Activated CD4-positive, alpha-beta T cell treated with anti-CD3 and anti-CD28 coated beads for 24 hours (primary cell): Measurements from ENCODE around the gene ACTR3.
"Not testable (repeated sequence)": the region's sequence is repeated elsewhere in the genome, so short reads cannot be mapped to it uniquely, and the experiment has no call there.

Experiments
- DNase-seq, 2 donors: peaks; one replicate each; pipeline ENCODE4 v3.0.0-alpha.2; 2020; ENCODE audit warnings: low read depth in 2 of 2

Gene ACTR3

DNA sequence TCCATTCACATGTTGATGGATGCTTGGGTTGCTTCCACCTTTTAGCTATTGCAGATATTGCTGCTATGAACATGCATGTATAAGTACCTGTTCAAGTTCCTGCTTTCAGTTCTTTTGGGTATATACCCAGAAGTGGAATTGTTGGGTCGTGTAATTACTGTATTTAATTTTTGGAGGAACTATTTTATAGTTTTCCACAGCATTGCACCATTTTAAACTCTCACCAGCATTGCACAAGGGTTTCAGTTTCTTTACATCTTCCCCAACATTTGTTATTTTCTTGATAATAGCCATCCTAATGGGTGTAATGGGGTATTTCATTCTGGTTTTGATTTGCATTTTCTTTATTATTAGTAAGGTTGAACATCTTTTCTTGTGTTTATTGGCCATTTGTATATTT is 16.0 kb downstream of the ACTR3 start:
- no peak for DNase-seq

DNA sequence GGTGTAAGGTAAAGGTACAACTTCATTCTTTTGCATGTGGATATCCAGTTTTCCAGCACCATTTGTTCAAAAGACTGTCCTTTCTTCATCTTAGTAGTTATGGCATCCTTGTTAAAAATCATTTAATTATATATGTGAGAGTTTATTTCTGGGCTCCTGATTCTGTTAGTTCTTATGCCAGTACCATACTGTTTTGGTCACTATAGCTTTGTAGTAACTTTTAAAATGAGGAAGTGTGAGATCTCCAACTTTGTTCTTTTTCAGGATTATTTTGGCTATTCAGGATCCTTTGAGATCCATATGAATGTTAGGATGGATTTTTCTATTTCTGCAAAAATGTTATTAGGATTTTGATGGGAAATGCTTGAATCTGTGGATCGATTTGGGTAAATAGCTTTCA is 16.8 kb downstream of the ACTR3 start:
- DNase-seq = no peak

DNA sequence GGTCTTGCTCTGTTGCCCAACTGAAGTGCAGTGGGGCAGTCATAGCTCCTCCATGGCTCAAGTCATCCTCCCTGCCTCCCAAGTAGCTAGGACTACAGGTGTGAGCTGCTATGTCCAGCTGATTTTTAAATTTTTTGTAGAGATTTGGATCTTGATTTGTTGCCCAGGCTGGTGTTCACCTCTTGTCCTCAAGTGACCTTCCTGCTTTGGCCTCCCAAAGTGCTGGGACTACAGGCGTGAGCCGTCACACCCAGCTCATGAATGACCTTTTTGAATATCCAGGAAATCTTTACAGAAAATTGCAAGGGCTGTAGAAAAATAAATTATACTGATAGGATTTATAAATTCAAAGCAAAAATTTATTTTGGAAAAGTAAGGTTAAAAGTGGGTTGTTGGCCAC is 17.4 kb downstream of the ACTR3 start:
- no peak for DNase-seq

DNA sequence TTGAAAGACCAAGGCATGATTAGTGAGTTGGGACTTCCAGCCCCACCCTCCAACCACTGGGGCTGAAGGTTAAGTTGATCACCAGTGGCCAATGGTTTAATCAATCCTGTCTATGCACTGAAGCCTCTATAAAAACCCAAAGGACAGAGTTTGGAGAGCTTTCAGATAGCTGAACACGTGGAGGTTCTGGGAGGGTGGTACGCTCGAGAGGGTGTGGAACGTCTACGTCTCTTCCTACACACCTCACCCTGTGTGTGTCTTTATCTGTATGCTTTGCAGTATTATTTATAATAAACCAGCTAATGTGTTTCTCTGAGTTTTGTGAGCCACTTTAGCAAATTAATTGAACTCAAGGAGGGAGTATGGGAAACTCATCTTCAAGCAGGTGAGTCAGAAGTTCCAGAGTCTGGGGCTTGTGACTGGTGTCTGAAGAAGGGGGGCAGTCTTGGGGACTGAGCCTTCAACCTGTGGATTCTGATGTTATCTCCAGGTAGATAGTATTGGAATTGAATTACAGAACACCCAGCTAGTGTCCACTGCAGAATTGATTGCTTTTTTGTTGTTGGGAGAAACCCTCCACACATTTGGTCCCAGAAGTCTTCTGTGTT is 20.3 kb downstream of the ACTR3 start:
- peak; percentile 30 to 41 for DNase-seq

DNA sequence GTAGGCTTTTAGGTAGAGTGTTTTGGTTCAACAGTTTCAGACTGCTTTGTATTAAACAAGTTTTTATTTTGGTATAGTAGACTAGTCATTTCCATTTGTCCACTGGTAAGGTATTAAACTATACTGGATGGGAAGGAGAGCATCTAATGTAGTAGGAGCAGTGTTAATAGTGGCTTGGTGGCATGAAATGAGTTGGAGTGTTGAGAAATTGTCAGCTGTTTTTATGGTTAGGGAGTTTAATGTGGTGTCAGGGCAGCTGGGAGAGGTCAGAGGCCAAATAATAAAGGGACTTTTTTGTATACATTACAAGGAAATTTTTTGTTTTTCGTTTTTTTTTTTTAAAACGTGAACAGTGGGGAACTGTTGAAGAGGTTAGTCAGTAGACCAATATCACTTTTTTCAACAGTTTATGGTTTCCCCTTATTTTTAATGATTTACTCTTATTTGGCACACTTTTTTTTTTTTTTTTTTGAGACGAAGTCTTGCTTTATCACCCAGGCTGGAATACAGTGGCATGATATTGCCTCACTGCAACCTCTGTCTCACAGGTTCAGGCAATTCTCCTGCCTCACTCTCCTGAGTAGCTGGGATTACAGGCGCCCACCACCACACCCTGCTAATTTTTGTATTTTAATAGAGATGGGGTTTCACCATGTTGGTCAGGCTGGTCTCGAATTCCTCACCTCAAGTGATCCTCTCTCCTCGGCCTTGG is 21.2 kb downstream of the ACTR3 start:
- DNase-seq = no peak

DNA sequence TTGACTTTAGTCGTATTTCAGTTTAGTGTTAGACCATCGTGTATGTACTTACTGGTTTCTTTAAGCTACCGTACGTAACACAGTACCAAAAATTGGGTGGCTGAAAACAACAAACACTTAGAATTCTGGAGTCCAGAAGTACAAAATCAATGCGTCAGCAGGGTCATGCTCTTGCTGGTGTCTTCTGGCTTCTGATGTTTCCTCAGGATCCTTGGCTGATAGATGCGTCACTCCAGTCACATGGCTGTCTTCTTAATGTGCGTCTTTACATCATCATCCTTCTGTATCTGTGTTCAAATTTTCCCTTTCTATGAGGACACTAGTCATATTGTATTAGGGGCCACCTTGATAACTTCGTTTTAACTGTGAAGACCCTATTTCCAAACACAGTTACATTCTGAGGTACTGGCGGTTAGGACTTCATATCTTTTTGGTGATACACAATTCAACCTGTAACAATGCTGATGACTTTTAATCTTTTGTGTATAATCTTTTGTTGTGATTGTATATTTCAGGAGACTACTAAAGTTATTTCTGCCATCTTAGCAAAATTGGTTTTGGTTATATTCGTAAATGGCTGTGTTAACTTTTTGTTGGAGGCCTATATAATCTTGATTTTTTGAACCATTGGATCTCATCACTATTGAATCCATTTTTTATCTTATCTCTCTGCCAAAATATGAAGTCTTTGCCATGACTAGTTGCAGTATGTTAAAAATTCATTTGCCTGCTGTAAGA is 25.4 kb downstream of the ACTR3 start:
- DNase-seq = no peak

DNA sequence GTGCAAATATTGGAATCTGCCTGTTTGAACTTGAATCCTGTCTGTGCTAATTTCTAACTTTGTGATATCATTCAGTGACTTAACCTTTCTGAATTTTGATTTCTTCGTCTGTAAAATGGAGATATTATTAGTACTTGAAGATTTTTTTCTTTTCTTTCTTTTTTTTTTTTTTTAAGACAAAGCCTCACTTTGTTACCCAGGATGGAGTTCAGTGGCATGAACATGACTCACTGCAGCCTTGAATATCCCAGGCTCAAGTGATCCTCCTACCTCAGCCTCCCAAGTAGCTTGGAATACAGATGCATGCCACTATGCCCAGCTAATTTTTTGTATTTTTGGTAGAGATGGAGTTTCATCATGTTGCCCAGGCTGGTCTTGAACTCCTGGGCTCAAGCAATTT is 28.3 kb downstream of the ACTR3 start:
- DNase-seq = no peak

DNA sequence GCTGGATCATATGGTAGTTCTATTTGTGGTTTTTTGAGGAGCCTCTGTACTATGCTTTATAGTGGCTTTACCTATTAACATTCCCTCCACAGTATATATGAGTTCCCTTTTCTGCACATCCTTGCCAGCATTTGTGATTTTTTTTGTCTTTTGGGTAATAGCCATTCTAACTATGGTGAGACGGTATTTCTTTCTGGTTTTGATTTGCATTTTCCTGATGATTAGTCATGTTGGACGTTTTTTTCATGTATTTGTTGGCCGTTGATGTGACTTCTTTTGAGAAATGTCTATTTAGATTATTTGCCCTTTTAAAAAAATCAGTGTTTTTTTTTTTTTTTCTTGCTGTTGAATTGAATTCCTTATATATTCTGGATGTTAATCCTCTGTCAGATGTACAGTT is 31.1 kb downstream of the ACTR3 start:
- DNase-seq = no peak

DNA sequence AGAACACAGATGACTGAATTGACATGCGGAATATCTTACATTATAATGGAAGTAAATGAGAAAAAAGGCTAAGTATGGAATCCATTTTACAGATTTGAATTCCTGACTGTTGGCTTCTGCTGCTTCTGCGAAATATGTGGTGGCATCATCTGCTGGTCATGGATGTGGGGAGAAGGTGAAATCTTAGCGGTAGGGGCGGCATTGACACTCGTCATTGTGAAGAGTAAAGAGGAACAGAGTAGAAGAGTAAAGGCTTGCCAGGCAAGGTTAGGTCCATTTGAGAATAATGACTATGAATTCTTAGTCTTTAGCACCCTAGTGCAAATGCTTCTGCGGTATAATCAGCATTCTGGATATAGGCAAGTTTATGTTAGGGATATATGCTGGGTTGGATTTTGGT is 32.4 kb downstream of the ACTR3 start:
- no peak for DNase-seq

DNA sequence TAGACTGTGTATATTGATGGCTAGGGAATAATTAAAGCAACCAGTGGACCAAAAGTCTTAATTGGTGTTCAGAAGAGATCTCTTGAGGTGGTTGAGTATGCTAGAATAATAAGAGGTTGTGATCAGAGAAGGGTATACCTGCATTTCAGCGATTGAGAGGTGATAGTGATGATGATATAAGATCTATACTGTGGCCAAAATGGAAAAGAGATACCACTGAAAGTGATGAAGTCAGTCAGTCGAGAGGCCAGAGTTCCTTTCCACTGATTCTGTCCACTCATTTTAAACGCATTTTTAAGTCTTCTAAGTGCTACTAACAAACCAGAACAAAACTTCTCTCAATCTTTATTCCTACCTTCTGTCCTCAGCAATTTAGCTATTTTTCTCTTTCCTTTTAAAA is 32.9 kb downstream of the ACTR3 start:
- DNase-seq = no peak

DNA sequence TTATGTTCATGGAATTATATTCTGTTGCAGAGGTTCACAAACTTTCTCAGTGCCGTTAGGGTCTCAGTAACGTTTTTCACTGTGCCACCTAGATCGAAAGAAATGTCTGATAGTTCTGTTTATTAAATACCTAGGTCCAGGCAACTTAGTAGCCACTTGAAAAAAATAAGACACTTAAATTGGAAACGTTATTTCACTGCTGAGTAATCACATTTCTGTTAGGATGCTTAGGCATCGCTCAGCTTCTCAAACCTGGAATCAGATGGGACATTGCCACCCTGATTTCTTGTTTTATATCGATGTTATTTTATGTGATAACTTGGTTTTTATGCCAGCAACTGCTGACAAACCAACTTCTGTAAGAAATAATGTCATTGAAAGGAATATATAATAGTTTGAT is 36.0 kb downstream of the ACTR3 start:
- no peak for DNase-seq

DNA sequence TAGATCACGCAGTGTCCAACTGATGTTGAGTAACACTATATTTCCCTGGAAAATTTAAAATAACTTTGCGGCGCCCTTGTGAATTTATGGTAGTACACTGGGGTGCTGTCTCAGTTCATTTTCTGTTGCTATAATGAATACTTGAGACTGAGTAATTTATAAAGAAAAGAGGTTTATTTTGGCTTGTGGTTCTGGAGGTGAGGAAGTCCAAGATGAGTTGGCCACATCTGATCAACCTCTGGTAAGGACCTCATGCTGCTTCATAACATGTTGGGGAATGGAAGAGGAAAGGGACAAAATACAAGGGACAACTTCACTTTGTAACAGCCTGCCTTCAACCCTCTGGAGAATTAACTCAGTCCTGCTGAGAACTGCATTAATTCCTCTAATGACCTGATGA is 36.4 kb downstream of the ACTR3 start:
- no peak for DNase-seq

DNA sequence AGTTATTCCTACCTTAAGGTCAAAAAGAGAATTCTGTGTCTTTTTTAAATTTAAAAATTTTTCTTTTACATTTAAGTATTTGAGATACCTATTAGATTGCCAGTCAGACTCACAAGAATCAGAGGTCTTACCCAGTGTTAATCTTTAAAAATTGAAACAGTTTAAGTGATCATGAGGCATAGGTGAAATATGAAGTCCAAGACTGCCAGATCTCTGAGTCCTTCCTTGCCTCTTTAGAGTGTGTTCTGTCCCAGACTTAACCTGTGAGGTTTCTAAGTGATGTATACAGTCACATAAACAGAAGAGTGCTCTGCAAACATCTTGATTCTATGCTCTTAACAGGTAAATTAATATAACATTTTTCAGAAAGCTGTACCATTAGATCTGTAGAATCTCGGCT is 40.6 kb downstream of the ACTR3 start:
- DNase-seq = no peak

DNA sequence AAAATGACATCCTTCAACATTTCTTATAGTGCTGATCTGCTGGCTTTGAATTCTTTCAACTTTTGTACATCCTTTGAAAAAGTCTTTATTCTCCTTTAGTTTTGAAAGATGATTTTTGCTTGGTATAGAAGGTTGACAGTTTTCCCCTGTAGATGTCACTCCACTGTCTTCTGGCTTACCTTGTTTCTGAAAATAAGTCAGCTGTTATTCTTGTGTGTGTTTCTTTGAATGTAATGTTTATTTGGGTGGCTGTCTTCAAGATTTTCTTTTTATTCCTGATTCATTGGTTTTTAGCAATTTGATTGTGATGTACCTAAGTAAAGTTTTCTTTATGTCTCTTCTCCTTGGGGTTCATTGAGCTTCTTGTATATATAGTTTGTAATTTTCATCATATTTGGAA is 47.6 kb downstream of the ACTR3 start:
- DNase-seq = no peak

DNA sequence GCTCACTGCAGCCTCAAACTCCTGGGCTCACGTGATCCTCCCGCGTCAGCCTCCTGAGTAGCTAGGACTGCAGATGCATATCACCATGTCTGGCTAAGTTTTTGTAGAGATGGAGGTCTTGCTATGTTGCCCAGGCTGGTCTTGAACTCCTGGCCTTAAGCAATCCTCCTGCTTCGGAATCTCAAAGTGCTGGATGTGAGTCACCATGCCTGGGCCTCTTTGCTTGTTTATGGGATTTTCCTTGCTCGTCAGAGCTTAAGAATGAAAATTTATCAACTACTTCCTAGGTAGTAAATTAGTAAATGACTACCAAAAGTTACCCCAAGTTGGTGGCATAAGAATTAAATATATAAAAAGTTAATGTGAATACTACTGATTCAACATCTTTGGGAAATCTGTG is 51.0 kb downstream of the ACTR3 start:
- no peak for DNase-seq

DNA sequence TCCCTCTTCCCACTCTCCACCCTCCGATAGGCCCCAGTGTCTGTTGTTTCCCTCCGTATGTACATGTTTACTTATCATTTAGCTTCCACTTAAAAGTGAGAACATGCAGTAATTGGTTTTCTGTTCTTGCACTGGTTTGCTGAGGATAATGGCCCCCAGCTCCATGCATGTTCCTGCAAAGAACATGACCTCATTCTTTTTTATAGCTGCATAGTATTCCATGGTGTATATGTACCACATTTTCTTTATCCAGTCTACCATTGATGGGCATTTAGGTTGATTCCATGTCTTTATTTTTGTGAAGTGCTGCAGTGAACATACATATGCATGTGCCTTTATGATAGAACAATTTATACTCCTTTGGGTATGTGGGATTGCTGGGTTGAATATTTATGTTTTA is 55.9 kb downstream of the ACTR3 start:
- not testable (repeated sequence) for DNase-seq

DNA sequence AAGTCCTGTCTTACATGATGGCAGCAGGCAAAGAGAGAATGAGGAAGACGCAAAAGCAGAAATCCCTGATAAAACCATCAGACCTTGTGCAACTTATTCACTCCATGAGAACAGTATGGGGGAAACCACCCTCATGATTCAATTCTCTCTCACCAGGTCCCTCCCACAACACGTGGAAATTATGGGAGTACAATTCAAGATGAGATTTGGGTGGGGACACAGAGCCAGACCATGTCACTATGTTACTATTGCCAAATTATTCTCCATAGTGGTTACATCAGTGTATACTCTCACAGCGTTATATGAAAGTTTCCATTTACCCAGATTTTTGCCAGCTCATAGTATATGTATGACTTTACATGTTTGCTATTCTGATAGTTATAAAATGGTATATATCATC is 61.0 kb downstream of the ACTR3 start:
- DNase-seq = not testable (repeated sequence)

DNA sequence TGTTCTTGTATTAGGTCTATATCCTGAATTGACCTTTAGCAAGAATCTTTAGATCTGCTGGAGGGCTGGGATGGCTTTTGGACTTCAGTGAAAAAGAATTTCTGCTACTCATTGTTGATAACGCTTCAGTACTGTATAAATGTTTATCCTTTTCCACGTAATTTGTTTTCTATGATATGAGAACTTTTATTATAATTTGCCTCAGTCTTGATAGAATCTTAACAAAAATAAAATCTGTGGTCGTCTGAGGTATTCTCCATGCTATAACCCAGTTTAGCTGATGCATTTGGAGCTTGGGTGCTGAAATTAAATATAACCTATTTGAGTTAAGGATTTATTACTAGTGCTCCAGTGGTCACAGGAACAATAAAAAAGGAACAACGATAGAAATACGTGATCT is 71.1 kb downstream of the ACTR3 start:
- DNase-seq = no peak

DNA sequence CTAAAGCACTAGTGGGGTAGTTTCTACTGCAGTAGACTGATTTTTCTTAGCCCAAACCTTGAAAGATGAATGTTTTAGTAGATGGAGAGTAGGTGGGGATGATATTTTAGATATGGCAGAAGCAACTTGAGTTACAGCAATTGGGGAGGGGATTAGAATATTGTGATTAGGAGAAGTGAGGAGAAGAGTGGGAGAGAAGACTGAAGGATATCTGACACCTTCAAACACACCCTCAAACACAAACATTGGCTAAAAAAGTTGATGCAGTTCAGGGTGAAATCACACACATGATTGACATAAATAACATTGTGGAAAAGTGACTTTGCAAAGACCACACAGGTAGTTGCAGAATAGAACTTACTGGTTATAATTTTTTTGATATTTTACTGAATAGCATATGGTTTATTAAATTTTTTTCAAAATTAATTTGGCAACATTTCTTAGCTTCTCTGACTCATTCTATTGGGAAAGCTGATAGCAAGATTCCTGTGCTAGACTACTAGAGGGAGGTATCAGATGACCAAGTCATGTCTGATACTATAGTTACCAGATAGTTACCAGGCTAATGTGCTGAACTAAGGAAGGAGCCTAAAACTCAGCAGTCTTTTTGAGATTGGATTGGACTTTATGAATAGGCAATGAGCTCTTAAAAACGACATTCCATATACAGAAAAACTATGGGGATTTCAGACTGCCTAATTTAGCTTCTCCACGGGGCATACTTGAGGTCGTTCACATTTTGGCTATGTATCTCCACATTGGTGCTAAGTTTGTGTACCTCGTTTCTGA is 73.0 kb downstream of the ACTR3 start:
- no peak for DNase-seq

DNA sequence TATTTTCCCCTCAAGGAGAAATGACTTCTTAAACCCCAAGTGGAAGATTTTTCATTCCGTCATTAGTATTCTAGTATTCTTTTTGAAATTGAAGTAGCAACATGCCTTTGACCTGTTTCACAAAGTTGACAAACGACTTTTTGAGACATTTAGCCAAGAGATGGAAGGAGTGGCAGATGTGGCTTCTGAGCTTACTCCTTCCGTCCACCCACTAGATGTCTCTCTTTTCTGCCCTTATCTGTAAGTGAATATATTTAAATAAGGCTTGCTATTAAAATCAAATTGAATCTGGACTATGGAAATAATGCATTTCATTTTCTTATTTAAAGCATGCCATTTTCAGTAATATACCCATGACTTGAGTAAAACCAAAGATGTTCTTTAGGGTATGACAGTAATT is 74.1 kb downstream of the ACTR3 start:
- no peak for DNase-seq

DNA sequence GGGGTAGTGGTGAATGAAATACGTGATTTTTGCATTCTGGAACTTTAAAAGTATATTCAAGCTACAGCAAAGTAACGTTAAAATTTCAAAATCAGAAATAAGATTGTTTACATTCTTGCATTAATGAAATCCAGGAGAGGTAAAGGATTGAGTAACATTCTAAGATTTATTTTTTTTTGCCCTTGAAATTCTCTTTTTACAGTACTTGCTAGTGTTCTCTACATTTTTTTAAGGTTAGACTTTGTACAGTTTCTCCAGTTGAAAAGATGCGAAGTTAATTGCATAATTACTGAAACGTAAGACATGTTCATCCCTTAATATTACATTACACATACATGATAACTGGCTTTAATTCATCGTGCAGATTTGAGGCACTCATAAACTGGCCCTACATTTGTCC is 74.5 kb downstream of the ACTR3 start:
- no peak for DNase-seq

DNA sequence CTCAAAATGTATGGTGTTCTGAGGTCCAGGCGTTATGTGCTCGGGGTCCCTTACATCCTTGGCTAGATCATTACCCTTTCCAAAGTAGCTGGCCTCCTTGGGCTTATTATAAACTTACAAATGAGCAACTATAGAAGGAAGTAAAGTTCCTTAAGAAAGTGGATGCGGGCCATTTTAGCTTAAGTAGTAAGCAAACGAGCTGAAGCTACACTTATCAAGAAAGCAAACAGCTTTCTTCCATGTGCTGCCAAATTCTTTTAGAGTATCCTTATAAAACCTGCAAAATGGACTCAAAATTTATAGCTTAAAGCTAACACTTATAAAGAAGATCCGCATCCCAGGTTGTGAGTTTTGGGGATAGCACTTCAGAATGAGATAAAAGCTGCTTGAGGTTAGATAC is 75.3 kb downstream of the ACTR3 start:
- no peak for DNase-seq

DNA sequence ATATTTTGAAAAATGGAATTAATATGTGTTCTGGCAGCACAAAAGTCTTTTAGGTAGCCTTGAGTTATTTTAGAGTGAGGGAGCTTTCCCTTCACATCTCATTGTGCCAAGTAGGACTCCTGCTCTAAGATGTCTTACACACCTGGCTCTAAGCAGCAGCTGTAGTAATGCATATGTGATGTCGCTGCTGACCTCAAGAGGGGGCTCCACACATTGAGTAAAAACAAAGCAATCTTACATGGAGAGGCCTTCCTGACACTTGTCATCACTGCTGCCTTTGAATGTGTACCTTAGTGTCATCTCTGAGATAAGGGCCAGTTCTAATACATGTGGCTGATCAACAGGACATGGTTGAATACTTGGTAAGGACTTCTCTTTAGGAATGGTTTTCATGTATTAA is 75.8 kb downstream of the ACTR3 start:
- no peak for DNase-seq
